K562 (cell line): ENCODE measurements around the gene CHST13. TPM values are rescaled to one million over a fixed set of nuclear protein-coding genes. Genes with fewer than 3 reads are reported as not detected.

Experiments used
- ATAC-seq: fragments of 200-7000 bp; cut with Tn5 transposase; 3 replicates; pipeline ENCODE4 v1.9.1; 2020; ENCODE audit warnings: moderate library complexity
- BruUV-seq: library from RNA; stranded (reverse); fragments of 400-500 nt; replicated peaks from 2 replicates; lab custom pipeline; 2021; lab: Mats Ljungman, UMichigan
- CTCF ChIA-PET: fragments of 300-600 bp; formaldehyde crosslinking; extraction: SDS; loops from one replicate; lab custom pipeline; 2021; ENCODE audit warnings: low intra/inter-chr PET ratio; lab: Yijun Ruan, JAX
- POLR2A ChIA-PET: fragments of 300-600, 350-650 bp; sonication (Branson Sonifier 250); formaldehyde crosslinking; extraction: SDS; loops from one replicate; lab custom pipeline; 2021; ENCODE audit warnings: antibody characterized with exemption, inconsistent platforms; lab: Yijun Ruan, JAX
- DNase-seq, 4 experiments: peaks; one replicate each; pipeline versions ENCODE4 v3.0.0 to v3.0.0-alpha.2; 2011 to 2018; ENCODE audit warnings: low spot score in 3 of 4, mixed read lengths in 3 of 4; ENCODE audit errors: extremely low read depth in 1 of 4
- FAIRE-seq: peaks from 2 replicates; lab custom pipeline; 2011; peaks lifted over from hg19 to GRCh38; lab: Jason Lieb, UNC
- H2AFZ ChIP-seq: 2 replicates; pipeline ENCODE4 v1.6.0; 2011; ENCODE audit warnings: low read depth, low read length, control low read depth, inconsistent platforms
- H3K27ac ChIP-seq: fragments of 200-600 bp; 3 replicates; pipeline ENCODE4 v1.8.0; 2011; ENCODE audit warnings: low read depth, mild to moderate bottlenecking, control low read depth, inconsistent platforms, low read length, moderate library complexity, mixed read lengths; ENCODE audit errors: extremely low read depth
- H3K27me3 ChIP-seq, 2 experiments: fragments of 300-600 bp in 1 of 2; 2 replicates in 1 of 2; 3 replicates in 1 of 2; pipeline versions ENCODE4 v1.6.0 to v1.8.0; 2011; ENCODE audit warnings: inconsistent platforms in 2 of 2, low read length in 2 of 2, mild to moderate bottlenecking in 1 of 2, mixed read lengths in 1 of 2, moderate library complexity in 1 of 2; ENCODE audit not compliant: control insufficient read depth in 2 of 2, insufficient read depth in 2 of 2
- H3K36me3 ChIP-seq: fragments of 300-600 bp; 3 replicates; pipeline ENCODE4 v1.8.0; 2011; ENCODE audit warnings: mild to moderate bottlenecking, low read length, inconsistent platforms; ENCODE audit not compliant: control insufficient read depth, insufficient read depth
- H3K4me1 ChIP-seq, 2 experiments: fragments of 200-600 bp in 1 of 2; replicated peaks in 1 of 2; 2 replicates in 1 of 2; 3 replicates in 1 of 2; pipeline versions ENCODE4 v1.5.1 to v1.8.0; 2011; ENCODE audit warnings: inconsistent platforms in 2 of 2, low read length in 2 of 2, mild to moderate bottlenecking in 1 of 2, mixed read lengths in 1 of 2, moderate library complexity in 1 of 2; ENCODE audit not compliant: control insufficient read depth in 2 of 2, insufficient read depth in 2 of 2
- H3K4me2 ChIP-seq: 2 replicates; pipeline ENCODE4 v1.6.1; 2011; ENCODE audit warnings: low read length, control low read depth, inconsistent platforms, mixed read lengths; ENCODE audit not compliant: insufficient read depth
- H3K4me3 ChIP-seq: fragments of 200-600 bp; sonication (generic), shearing (Covaris generic); 2 replicates; pipeline ENCODE4 v1.5.1; 2016; ENCODE audit warnings: control low read depth, inconsistent platforms
- H3K79me2 ChIP-seq: fragments of 200-600 bp; 3 replicates; pipeline ENCODE4 v1.8.0; 2011; ENCODE audit warnings: low read length, inconsistent platforms; ENCODE audit not compliant: control insufficient read depth, insufficient read depth
- H3K9ac ChIP-seq, 2 experiments: 2 replicates each; pipeline versions ENCODE4 v1.6.0 to v1.6.1; 2011; ENCODE audit warnings: low read depth in 2 of 2, low read length in 2 of 2, control low read depth in 1 of 2, inconsistent platforms in 1 of 2, mild to moderate bottlenecking in 1 of 2, mixed read lengths in 1 of 2; ENCODE audit not compliant: insufficient read depth in 1 of 2
- H3K9me1 ChIP-seq: one replicate; pipeline ENCODE4 v1.6.0; 2011; ENCODE audit warnings: inconsistent platforms, mild to moderate bottlenecking, low read length, moderate library complexity; ENCODE audit not compliant: control insufficient read depth, insufficient read depth
- H3K9me3 ChIP-seq: replicated peaks from 2 replicates; pipeline ENCODE4 v1.5.1; 2011; ENCODE audit warnings: low read depth, low read length, inconsistent platforms; ENCODE audit not compliant: control insufficient read depth, insufficient read depth
- H4K20me1 ChIP-seq: replicated peaks from 2 replicates; pipeline ENCODE4 v1.6.1; 2011; ENCODE audit warnings: low read length, inconsistent platforms, mixed read lengths; ENCODE audit not compliant: control insufficient read depth, insufficient read depth
- EP300 ChIP-seq: IDR thresholded peaks from 2 replicates; pipeline ENCODE4 v1.6.1; 2012; ENCODE audit warnings: low read length, improper control_type of control experiment
- EZH2 ChIP-seq: IDR thresholded peaks from 2 replicates; pipeline ENCODE4 v1.6.1; 2012; ENCODE audit warnings: low read depth, mild to moderate bottlenecking, inconsistent platforms, low read length, borderline replicate concordance
- MCM7 ChIP-seq, 2 experiments: fragments of 450-650 bp; IDR thresholded peaks; 2 replicates each; pipeline ENCODE4 v1.6.1; 2016 to 2018
- RB1 ChIP-seq: fragments of 450-650 bp; IDR thresholded peaks from 2 replicates; pipeline ENCODE4 v1.6.1; 2017; ENCODE audit warnings: low read depth, mild to moderate bottlenecking
- RCOR1 ChIP-seq, 2 experiments: IDR thresholded peaks; 2 replicates each; pipeline ENCODE4 v1.6.1; 2012; ENCODE audit warnings: low read depth in 2 of 2, low read length in 2 of 2, borderline replicate concordance in 1 of 2, improper control_type of control experiment in 1 of 2
- TEAD2 ChIP-seq: fragments of 450-650 bp; IDR thresholded peaks from 2 replicates; pipeline ENCODE4 v1.6.1; 2016; ENCODE audit warnings: missing genetic modification characterization, control low read depth, missing compliant biosample characterization
- TSC22D4 ChIP-seq: fragments of 450-650 bp; IDR thresholded peaks from 2 replicates; pipeline ENCODE4 v1.6.1; 2016; ENCODE audit warnings: missing genetic modification characterization, missing biosample characterization, control low read depth
- ZNF76 ChIP-seq: fragments of 250-450 bp; sonication (Bioruptor Pico); IDR thresholded peaks from 2 replicates; pipeline ENCODE4 v1.4.0; 2020; ENCODE audit warnings: mild to moderate bottlenecking, moderate library complexity, borderline replicate concordance
- ZNF785 ChIP-seq: fragments of 250-450 bp; sonication (Bioruptor Pico); IDR thresholded peaks from 2 replicates; pipeline ENCODE4 v1.4.0; 2020; ENCODE audit warnings: mild to moderate bottlenecking
- WGBS: fragments of 100-300 bp; shearing (Covaris generic); methylation state at CpG from one replicate; pipeline ENCODE4 v1.1.6; 2016; ENCODE audit warnings: low coverage, mixed read lengths; ENCODE audit not compliant: insufficient coverage; ENCODE audit errors: missing lambda C conversion rate; 5-methylcytosine and 5-hydroxymethylcytosine counted together
- in situ Hi-C: fragments of 300-500 bp; cut with MboI; formaldehyde crosslinking; loops from 4 replicates; pipeline ENCODE4 v1.15.0; 2018; ENCODE audit warnings: inconsistent platforms, mixed read lengths
- intact Hi-C: fragments of 100-400 bp; cut with micrococcal nuclease; formaldehyde crosslinking; loops from 2 replicates; pipeline ENCODE4 v1.14.2; 2022
- polyA plus RNA-seq, 8 experiments: library from polyadenylated mRNA; depleted of rRNA in 4 of 8; stranded (reverse) in 5 of 8; unstranded in 3 of 8; fragments of >200 nt; fragmentation: Nextera tagmentation in 2 of 8; fragmentation: Illumina TruSeq in 1 of 8; extraction: Ambion mirVana in 2 of 8; extraction: Trizol in 1 of 8; gene quantifications; 2 replicates each; pipeline versions ENCODE4 v1.2.1 to v1.2.3, GENCODE V29; 2011 to 2014; ENCODE audit warnings: inconsistent platforms in 1 of 8, missing spikeins in 1 of 8
- total RNA-seq, 7 experiments: library from RNA; depleted of rRNA in 6 of 7; stranded (reverse); fragments of >200 nt in 6 of 7; fragmentation: Illumina TruSeq in 2 of 7; extraction: Trizol in 2 of 7; gene quantifications; 2 replicates each; pipeline versions ENCODE4 v1.2.1 to v1.2.3, GENCODE V29; 2011 to 2021; ENCODE audit warnings: low replicate concordance in 1 of 7
- TF ChIP-seq, protein P1 (sequence below): fragments of 250-450 bp; sonication (Bioruptor Pico); IDR thresholded peaks from 2 replicates; pipeline ENCODE4 v1.8.0; 2022; ENCODE audit warnings: moderate library complexity, mild to moderate bottlenecking, inconsistent platforms

The CHST13 gene
- total and polyA plus RNA-seq, 9 of the 15 experiments (the other 6 are each of a cell fraction or from before 2014, with no cell fraction given) = not detected

DNA sequence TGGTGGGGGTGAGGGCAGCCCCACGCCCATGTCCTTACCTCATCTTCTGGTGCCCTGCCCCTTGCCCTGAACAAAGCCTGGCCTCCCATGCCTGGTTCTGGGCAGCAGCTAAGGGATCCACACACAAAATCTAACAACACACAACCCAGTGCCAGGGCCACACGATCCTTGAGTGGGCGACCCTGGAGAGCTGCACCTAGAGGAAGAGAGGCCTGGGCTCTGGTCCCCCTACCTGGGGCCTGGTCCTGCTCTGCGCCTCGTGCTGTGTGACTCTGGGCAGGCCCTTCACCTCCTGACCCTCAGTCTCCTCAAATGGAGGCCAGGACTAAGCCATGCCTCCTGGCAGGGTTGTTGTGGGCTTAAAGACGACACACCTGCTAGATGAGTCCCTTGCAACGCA is 54.7 kb downstream of the CHST13 start:
- Histone ChIP-seq H3K36me3 (no peaks in the 10 kb centered on the region), H3K9me1 (no peaks in the 10 kb centered on the region), H3K27ac (no peak overlapping the region), H3K79me2 (no peaks in the 10 kb centered on the region), H3K27me3 (peaks cover 0 to 8% of the 10 kb centered on the region in 2 experiments; a peak in 2 of 5 replicates), H4K20me1 (no peaks in the 10 kb centered on the region), H2AFZ (no peak overlapping the region), H3K9me3 (no peaks in the 10 kb centered on the region), H3K4me1 (no peaks in the 10 kb centered on the region; a peak in 2 of 5 replicates), H3K4me3 (no peak overlapping the region), H3K4me2 (no peak overlapping the region), H3K9ac (no peak overlapping the region)
- WGBS = 4% methylated on average over 6 of the region's 7 CpGs
- DNase-seq (no peak), ATAC-seq (no peak), FAIRE-seq (no peak)
- POLR2A ChIA-PET = no interaction called here
- CTCF ChIA-PET = no interaction called here
- no TSS peak for BruUV-seq
- TF ChIP-seq ZNF76 (CRISPR knock-in tag) (no peak), EP300 (no peak), TEAD2 (tag) (no peak), RCOR1 (IDR thresholded peaks at IDR 0.05; ENCODE audit: borderline replicate concordance in 1 of 2, low read depth in 2 of 2, low read length in 2 of 2) (no peak), TSC22D4 (tag) (no peak), EZH2 (no peak), ZNF785 (CRISPR knock-in tag) (no peak), RB1 (no peak), MCM7 (IDR thresholded peaks at IDR 0.05) (no peak)
- TF ChIP-seq, protein P1, sequence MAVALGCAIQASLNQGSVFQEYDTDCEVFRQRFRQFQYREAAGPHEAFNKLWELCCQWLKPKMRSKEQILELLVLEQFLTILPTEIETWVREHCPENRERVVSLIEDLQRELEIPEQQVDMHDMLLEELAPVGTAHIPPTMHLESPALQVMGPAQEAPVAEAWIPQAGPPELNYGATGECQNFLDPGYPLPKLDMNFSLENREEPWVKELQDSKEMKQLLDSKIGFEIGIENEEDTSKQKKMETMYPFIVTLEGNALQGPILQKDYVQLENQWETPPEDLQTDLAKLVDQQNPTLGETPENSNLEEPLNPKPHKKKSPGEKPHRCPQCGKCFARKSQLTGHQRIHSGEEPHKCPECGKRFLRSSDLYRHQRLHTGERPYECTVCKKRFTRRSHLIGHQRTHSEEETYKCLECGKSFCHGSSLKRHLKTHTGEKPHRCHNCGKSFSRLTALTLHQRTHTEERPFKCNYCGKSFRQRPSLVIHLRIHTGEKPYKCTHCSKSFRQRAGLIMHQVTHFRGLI (CRISPR knock-in tag) = no peak
- intact Hi-C loops (no loop called here), in situ Hi-C loops (no loop called here)
